Posterior vena cava (tissue), 2 donors: Measurements from ENCODE around the gene KBTBD2. TPM values are rescaled to one million over a fixed set of nuclear protein-coding genes. Genes with fewer than 3 reads are reported as not detected.
"Not testable (repeated sequence)": the region's sequence is repeated elsewhere in the genome, so short reads cannot be mapped to it uniquely, and the experiment has no call there.

Experiments used
- DNase-seq: peaks from one replicate; pipeline ENCODE4 v3.0.0-alpha.2; 2020; ENCODE audit warnings: low spot score
- intact Hi-C, 2 donors: fragments of 100-400 bp; cut with DNase I; formaldehyde crosslinking; loops; one replicate each; pipeline versions ENCODE4 v1.14.1 to v1.14.2; 2022 to 2023
- total RNA-seq, 2 donors: library from RNA; stranded (reverse); fragmentation: NEBNext Ultra II Directional; extraction: Animal tissue kit (Norgen Biotek cat#: 25700); gene quantifications; one replicate each; pipeline ENCODE4 v1.2.1, GENCODE V29; 2021
- donor health status: DM: yes; HTN: yes; CAD: no.
- donor health status: DM: yes; HTN: yes; CAD: no.

The KBTBD2 gene
- total RNA-seq, 2 donors from 2014 or later = 24.1 to 34.8 TPM

DNA sequence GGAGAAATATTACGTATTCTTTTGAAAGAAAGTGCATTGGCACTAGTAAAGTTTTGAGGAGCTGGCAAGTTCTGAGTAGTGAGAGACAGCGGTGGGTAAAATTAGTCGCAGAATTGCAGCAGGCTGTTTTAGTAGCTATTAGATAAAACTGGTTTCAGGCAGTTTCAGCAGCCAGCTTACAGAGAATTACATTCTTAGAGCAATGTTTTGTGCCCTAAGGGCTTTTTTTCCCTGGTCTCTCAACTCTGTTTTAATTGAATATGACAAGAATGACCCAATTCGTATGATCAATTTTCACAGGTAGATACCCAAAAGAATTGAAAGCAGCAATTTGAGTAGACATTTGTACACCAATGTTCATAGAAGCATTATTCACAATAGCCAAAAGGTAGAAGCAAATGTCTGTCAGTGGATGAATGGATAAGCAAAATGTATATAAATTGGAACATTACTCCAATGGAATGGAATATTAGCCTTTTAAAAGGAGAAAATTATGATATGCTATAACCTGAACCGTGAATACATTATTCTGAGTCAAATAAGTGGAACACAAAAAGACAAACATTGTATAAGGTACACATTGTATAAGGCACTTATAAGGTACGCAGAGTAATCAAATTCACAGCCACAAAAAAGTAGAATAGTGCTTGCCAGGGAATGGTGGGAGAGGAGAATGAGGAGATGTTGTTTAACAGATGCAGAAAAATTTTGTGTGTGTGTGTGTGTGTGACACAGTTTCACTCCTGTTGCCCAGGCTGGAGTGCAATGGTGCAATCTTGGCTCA, 5.2 kb upstream of the KBTBD2 start:
- intact Hi-C loops = loop anchor here in 1 of 2 donors (10.0 kb wide), 1 partner anchor 48 kb away; no protein-coding TSS in a partner anchor

DNA sequence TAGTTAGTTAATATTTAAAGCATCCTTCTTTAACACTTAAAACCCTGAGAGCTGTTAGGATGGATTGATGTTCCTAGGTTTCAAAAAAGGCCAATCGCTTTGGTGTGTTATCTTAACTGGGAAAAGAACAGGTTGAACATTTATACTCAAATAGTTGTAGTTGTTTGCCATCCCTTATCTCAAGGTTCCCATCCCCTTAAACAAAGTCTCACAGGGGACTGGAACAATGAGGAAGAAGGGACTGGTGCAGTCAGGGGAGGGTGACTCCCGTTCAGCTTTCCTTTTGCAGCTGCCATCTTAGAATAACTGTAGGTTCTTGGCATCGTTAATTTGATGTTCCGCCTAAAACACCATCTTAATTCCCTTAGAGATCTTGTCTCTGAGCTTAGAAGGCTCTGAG, 2.6 kb upstream of the KBTBD2 start:
- no peak for DNase-seq
- intact Hi-C loops = loop anchor here in 1 of 2 donors (10.0 kb wide), 1 partner anchor 51 kb away; no protein-coding TSS in a partner anchor

More for the DNA sequence above, 5.2 kb upstream of the KBTBD2 start:
- no peak for DNase-seq

DNA sequence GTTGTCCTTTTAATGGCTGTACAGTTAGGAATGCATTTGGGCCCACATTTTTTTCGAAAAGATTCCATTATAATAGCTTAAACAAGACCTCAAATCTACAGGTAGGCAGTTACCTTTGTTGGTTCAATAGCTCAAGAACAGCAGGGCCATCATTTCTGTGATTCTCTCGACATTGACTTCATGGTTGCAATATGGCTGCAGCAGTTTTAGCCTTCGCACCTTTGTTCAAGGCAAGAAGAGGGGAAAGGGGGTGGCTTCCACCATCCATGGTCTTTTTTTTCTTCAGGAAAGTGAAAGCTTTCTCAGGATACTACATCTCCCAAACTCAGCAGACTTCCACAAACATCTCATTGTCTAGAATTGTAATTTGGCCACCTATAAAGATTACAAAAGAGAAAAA, 2.2 kb upstream of the KBTBD2 start:
- intact Hi-C loops = loop anchor here in 1 of 2 donors (10.0 kb wide), 1 partner anchor 51 kb away; no protein-coding TSS in a partner anchor
- no peak for DNase-seq

DNA sequence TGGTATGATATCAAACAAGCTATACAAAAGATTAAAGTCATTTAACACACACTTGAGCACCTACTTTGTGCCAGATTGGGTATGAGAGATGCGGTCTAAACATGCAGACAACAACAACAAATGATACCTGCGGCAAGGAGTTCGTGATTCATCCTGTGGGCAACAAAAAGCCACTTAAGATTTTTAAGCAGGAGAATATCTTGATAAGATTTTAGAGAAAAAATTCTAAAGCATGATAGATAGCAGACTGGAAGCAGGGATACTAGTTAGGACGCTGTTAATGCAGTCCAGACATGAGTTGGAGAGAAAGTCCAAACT, 1.6 kb upstream of the KBTBD2 start:
- intact Hi-C loops = loop anchor here in 1 of 2 donors (10.0 kb wide), 1 partner anchor 52 kb away; no protein-coding TSS in a partner anchor
- no peak for DNase-seq

DNA sequence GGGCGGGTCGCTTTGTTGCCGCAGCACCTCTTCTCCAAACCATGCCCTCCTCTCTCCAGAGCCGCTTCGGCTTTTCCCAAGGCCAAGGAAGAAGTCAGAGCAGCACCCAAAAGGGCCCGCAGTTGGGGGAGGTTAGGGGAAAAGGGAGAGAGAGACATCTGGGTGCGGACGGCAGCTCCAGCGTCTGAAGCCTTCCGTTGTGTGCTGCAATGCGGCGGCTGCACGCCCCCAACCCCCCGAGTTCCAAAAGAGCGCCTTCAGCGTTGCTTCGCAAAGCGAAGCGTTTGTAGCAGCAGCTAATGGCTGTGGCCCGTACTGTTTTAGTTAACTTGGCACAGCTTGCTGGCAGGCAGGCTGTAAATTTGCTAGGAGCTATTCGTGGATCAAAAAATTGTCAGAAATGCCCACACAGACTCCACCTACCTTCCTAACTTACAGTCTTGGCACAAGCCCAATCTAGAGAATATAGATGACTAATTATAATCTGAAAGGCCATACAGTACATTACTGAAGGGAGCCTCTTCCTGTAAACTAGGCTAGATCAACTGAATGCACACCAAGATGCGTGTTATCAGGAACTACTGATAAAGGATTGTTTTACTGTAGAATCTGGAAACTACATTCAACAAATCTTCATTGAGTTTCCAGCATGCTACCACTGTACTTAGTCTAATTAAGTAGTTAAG, 1.1 kb upstream of the KBTBD2 start:
- intact Hi-C loops = loop anchor here in 1 of 2 donors (10.0 kb wide), 1 partner anchor 52 kb away; no protein-coding TSS in a partner anchor
- peak; percentile 85 for DNase-seq

DNA sequence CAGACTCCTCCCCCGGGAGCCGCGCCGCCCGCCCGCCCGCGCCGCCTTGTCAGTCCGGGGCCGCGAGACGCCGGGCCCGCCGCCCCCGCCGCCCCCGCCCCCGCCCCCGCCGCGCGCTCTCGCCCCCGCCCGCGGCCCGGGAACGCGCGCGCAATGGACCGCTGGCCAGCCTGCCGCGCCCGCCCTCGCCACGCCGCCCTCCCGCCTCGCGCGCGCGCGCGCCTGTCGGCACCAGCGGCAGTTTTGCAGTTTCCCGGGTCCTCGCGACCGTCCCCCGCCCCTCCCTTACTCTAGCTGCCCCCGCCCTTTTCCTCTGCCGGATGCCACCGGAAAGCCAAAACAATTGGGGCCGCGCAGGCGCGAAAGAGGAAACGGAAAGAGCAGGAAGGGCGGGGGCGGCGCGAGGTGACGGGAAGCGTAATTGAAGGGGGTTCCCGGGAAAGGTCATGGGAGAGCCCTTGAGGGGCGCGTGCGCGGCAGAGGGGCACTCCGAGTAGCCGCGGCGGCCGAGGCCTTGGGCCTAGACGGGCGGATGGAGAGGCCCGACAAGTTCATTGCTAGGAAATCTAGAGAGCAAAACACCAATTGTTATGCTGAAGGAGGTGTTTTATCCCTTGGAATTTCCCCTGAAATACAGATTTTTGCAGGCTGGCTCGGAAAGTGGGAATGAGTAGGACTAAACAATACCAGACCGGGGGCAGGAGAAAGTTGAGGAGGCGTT, 400 bp upstream of the KBTBD2 start:
- intact Hi-C loops = loop anchor here in 1 of 2 donors (10.0 kb wide), 1 partner anchor 53 kb away; no protein-coding TSS in a partner anchor
- peak; percentile 99 for DNase-seq

DNA sequence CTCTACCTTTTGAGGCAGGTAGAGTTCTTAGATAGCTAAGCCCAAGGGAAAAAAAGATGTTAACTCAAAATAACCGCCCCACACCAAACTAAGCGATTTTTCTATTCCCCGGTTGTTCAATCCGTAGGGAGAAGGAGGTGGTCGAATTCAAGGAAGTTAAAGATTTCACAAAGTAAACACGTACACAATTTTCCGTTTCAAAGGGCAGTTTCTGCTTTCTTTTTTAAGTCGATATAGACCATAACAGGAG, 842 bp downstream of the KBTBD2 start:
- no peak for DNase-seq
- intact Hi-C loops = loop anchor here in 1 of 2 donors (10.0 kb wide), 1 partner anchor 54 kb away; no protein-coding TSS in a partner anchor

DNA sequence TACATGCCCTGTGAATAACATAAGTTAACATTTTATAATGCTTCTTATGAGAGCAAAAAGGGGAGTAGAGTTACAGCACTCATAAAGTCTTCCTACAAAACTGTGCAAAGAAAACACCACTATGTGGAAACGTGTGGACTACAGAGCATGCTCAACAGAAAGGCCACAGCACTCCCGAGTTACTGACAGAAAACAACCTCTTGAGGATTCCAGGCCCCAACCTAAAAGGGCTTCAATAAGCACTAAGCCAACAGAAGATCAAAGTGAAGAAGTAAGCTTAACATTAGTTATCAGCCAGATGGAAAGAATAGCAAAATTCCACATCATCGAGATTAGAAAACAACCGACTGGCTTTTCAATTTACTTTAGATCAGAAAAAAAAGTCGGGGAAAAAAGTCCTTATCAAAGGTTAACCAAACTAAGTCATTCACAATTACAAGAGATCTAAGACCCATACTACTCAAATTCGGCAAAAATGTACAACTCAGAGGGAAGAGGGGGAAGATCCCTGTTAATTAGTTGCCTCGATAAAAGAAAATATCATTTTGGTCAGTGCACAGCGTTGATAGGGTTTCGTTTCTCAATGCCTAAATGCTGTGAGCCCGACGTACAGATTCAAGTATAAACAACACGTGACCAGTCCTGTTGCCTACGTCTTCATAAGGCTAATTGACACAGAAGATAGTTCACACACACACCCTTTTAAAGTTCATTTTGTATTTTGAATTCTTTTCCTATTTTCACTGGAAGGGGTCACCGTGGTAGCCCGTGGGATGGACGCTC, 1.4 kb downstream of the KBTBD2 start:
- no peak for DNase-seq
- intact Hi-C loops = loop anchor here in 1 of 2 donors (10.0 kb wide), 1 partner anchor 55 kb away; no protein-coding TSS in a partner anchor

DNA sequence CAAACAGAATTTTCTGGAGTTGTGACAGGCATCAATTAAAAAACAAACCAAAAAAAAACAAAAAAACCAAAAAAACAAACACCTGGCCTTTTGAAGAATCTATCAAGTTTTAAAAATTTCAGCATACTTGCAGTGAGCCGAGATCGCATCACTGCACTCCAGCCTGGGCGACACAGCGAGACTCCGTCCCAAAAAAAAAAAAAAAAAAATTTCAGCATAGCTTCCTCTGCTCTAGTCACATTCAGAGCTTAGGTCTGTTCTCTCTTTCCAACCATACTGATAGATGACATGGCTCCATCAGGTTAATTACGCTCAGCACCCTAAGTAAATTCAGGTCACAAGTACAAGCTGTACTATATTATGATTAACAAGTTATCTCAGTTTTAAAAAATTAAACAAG, 3.1 kb downstream of the KBTBD2 start:
- DNase-seq = no peak
- intact Hi-C loops = no loop called here

DNA sequence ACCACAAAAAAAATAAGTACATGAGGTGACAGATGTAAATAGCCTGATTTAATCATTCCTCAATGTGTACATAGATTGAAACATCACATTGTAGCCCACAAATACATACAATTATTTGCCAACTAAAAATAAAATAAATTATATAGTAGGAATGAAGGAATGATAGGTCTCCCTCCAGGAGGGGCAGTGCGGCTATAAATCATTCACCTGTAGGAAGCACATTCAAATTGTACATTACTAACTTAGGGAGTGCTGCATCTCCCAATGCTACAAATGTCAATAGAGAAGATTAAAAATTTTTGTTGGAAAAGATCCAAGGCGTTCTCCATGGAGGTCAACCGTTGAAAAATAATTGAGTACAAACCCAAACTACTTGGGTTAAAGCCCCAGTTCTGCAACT, 4.2 kb downstream of the KBTBD2 start:
- DNase-seq = no peak
- intact Hi-C loops = no loop called here

DNA sequence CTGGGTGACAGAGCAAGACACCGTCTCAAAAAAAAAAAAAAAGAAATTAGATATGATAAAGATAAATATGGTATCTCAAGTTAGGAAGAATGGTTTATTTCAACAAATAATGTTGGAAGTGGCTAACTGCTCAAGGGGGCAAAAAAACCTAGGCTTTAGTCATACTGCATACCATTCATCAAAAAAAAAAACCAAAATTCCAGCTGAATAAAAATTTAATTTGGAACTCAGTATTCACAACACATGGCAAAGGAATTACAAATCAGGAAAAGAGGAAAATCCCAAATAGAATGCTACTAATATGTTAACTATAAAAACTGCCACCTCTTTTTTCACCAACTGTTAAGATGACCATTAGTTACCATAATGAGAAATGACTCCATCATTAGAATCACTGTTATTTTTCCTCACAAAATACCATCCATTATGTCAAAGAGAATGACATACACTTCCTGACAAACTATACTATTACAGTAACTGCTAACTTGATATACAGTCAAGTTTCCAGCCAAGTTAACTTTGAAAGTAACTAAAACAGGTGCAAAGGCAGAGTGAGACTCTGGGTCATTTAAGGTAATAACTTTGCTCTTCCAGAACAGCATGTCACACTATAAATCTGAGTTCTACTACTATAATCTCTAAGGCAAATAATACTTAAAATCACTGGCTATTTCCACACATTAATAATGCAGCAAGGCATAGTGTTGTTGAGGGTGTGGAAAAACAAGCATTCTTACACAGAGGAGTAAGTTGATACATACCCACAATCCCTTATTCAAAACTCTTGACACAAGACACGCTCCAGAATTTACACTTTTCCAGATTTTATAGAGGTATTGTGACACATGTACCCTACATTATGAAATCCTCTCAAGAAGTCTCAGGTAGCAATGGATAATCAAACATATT, 10.2 kb downstream of the KBTBD2 start:
- DNase-seq = no peak
- intact Hi-C loops = no loop called here

DNA sequence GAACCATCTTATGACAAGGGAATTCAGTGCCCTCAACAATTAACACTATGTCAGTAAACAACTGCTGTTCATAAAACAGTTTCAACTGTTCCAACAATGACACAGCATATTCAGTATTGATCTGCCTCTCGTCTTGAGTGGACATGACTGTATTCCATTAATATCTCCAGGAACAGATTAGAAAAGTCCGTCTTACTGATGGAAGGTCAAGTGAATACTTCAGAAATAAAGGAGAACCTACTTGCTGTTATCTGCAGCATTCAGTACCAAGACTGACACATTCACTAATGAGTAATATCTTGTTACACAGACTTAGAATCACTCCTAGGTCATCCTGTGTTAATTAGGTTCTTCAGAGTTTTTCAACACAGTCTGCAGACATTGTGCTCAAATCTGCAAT, 12.1 kb downstream of the KBTBD2 start:
- DNase-seq = no peak
- intact Hi-C loops = no loop called here

DNA sequence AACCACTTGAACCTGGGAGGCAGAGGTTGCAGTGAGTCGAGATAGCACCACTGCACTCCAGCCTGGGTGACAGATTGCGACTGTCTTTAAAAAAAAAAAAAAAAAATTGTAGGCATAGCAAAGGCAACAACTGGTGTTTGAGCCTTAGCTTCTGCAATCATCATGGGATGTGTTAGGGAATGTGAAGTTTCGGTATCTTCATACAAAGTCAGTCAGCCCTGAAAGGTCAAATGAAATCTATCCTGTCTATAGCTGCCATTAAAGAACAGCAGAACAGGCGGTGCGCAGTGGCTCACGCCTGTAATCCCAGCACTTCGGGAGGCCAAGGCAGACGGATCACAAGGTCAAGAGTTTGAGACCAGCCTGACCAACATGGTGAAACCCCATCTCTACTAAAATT, 13.5 kb downstream of the KBTBD2 start:
- DNase-seq, intact Hi-C loops: not testable (repeated sequence)

DNA sequence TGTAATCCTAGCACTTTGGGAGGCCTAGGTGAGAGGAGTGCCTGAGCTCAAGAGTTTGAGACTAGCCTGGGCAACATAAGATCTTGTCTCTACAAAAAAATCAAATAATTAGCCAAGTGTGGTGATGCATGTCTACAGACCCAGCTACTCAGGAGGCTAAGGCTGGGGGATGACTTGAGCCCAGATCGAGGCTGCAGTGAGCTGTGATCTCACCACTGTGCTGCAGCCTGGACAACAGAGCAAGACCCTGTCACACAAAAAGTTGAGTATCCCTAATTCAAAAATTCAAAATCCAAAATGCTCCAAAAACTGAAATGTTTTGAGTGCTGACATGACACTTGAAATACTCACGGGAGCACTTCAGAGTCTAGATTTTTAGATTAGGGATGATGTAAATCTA, 19.1 kb downstream of the KBTBD2 start:
- intact Hi-C loops = no loop called here

DNA sequence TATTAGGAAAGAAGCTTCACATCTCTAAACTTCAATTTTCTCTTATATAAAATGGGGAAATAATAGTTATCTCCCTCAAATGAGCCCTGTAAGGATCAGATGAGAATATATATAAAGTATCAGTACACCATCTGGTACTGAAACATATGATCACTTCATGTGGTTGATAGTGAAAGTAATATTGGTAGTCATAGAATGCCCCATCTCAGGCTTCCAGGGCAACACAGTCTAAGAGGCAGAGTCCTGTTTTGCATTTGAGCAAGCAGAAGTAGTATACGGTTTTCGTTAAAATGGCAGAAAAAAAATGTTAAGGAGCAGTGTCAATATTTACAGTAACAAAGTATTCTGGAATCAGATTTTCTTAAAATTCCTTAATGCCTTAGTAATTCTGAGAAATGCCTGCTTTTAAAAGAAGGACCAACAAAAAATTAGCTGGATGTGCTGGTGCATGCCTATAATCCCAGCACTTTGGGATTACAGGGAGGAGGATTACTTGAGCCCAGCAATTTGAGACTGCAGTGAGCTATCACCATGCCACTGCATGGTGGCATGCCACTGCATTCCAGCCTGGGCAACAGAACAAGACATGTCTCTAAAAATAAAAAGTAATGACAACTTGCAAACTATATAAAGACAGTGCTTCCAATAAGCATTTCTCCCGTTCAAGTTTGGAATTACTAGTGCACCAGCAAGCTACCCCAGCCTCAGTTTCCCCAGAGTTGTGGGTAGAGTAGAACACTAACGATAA, 19.8 kb downstream of the KBTBD2 start:
- intact Hi-C loops = no loop called here
- DNase-seq = no peak

More for the DNA sequence above, 19.1 kb downstream of the KBTBD2 start:
- no peak for DNase-seq

DNA sequence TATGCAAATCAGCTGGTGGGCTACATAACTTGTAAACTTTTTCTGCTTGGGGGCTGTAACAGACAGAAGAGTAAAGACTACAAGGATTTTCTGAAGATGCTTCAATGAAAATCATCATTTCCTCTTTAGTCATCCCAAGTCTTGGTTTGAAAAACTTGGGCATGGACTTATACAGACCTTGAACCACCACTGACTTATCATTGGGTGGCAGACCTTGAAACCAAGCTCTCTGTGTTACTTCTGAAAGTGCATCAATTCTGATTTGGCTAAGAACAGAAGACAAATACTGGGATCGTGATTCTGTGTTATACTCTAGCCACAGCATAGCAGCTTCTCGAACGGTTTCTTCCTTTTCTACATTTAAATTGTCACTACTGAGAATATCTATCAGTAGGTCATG, 21.3 kb downstream of the KBTBD2 start:
- intact Hi-C loops = no loop called here
- DNase-seq = no peak

DNA sequence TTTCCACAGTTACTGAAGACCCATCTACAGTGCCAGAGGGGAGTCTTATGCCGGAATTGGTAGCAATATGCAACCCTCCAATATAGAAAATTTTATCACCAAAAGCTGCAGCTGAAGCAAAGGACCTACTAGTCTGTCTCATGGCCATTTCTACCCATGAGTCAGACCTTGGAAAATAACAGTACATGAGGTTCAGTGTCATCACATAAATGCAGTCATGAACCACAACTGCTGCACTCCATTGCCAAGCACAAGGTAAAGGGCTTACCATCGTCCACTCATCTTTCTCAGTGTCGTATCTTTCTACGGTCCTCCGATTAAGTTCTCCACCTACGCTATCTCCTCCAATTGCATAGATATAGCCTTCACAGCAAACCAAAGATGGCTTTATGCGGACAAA, 21.8 kb downstream of the KBTBD2 start:
- intact Hi-C loops = no loop called here
- no peak for DNase-seq

DNA sequence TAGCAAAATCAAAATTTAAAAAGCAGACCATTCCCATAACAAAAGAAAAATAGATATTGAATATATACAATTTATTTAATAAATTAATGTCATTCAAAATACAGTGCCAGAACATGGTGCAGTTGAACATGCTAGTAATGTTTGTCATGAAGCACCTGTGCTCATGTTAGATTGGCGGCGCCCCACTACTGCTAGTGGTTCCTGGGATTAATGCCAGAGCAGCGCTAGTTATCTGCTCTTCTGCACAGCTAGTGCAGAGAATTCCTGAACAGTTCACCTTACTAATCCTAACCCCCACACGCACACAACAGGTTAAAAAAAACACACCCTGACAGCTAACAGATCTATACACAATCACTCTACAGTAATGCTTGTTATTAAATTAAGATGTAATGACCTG, 23.4 kb downstream of the KBTBD2 start:
- intact Hi-C loops = no loop called here
- no peak for DNase-seq
